K562 (cell line): Measurements from ENCODE around the gene FBN1. TPM values are rescaled to one million over a fixed set of nuclear protein-coding genes. Genes with fewer than 3 reads are reported as not detected.

Source experiments
- ATAC-seq: fragments of 200-7000 bp; cut with Tn5 transposase; 3 replicates; pipeline ENCODE4 v1.9.1; 2020; ENCODE audit warnings: moderate library complexity
- BruUV-seq: library from RNA; stranded (reverse); fragments of 400-500 nt; replicated peaks from 2 replicates; lab custom pipeline; 2021; lab: Mats Ljungman, UMichigan
- CTCF ChIA-PET: fragments of 300-600 bp; formaldehyde crosslinking; extraction: SDS; loops from one replicate; lab custom pipeline; 2021; ENCODE audit warnings: low intra/inter-chr PET ratio; lab: Yijun Ruan, JAX
- POLR2A ChIA-PET: fragments of 300-600, 350-650 bp; sonication (Branson Sonifier 250); formaldehyde crosslinking; extraction: SDS; loops from one replicate; lab custom pipeline; 2021; ENCODE audit warnings: antibody characterized with exemption, inconsistent platforms; lab: Yijun Ruan, JAX
- DNase-seq, 4 experiments: peaks; one replicate each; pipeline versions ENCODE4 v3.0.0 to v3.0.0-alpha.2; 2011 to 2018; ENCODE audit warnings: low spot score in 3 of 4, mixed read lengths in 3 of 4; ENCODE audit errors: extremely low read depth in 1 of 4
- FAIRE-seq: peaks from 2 replicates; lab custom pipeline; 2011; peaks lifted over from hg19 to GRCh38; lab: Jason Lieb, UNC
- H2AFZ ChIP-seq: 2 replicates; pipeline ENCODE4 v1.6.0; 2011; ENCODE audit warnings: low read depth, low read length, control low read depth, inconsistent platforms
- H3K27ac ChIP-seq: fragments of 200-600 bp; 3 replicates; pipeline ENCODE4 v1.8.0; 2011; ENCODE audit warnings: low read depth, mild to moderate bottlenecking, control low read depth, inconsistent platforms, low read length, moderate library complexity, mixed read lengths; ENCODE audit errors: extremely low read depth
- H3K27me3 ChIP-seq, 2 experiments: fragments of 300-600 bp in 1 of 2; 2 replicates in 1 of 2; 3 replicates in 1 of 2; pipeline versions ENCODE4 v1.6.0 to v1.8.0; 2011; ENCODE audit warnings: inconsistent platforms in 2 of 2, low read length in 2 of 2, mild to moderate bottlenecking in 1 of 2, mixed read lengths in 1 of 2, moderate library complexity in 1 of 2; ENCODE audit not compliant: control insufficient read depth in 2 of 2, insufficient read depth in 2 of 2
- H3K36me3 ChIP-seq: fragments of 300-600 bp; 3 replicates; pipeline ENCODE4 v1.8.0; 2011; ENCODE audit warnings: mild to moderate bottlenecking, low read length, inconsistent platforms; ENCODE audit not compliant: control insufficient read depth, insufficient read depth
- H3K4me1 ChIP-seq, 2 experiments: fragments of 200-600 bp in 1 of 2; replicated peaks in 1 of 2; 2 replicates in 1 of 2; 3 replicates in 1 of 2; pipeline versions ENCODE4 v1.5.1 to v1.8.0; 2011; ENCODE audit warnings: inconsistent platforms in 2 of 2, low read length in 2 of 2, mild to moderate bottlenecking in 1 of 2, mixed read lengths in 1 of 2, moderate library complexity in 1 of 2; ENCODE audit not compliant: control insufficient read depth in 2 of 2, insufficient read depth in 2 of 2
- H3K4me2 ChIP-seq: 2 replicates; pipeline ENCODE4 v1.6.1; 2011; ENCODE audit warnings: low read length, control low read depth, inconsistent platforms, mixed read lengths; ENCODE audit not compliant: insufficient read depth
- H3K4me3 ChIP-seq: fragments of 200-600 bp; sonication (generic), shearing (Covaris generic); 2 replicates; pipeline ENCODE4 v1.5.1; 2016; ENCODE audit warnings: control low read depth, inconsistent platforms
- H3K79me2 ChIP-seq: fragments of 200-600 bp; 3 replicates; pipeline ENCODE4 v1.8.0; 2011; ENCODE audit warnings: low read length, inconsistent platforms; ENCODE audit not compliant: control insufficient read depth, insufficient read depth
- H3K9ac ChIP-seq, 2 experiments: 2 replicates each; pipeline versions ENCODE4 v1.6.0 to v1.6.1; 2011; ENCODE audit warnings: low read depth in 2 of 2, low read length in 2 of 2, control low read depth in 1 of 2, inconsistent platforms in 1 of 2, mild to moderate bottlenecking in 1 of 2, mixed read lengths in 1 of 2; ENCODE audit not compliant: insufficient read depth in 1 of 2
- H3K9me1 ChIP-seq: one replicate; pipeline ENCODE4 v1.6.0; 2011; ENCODE audit warnings: inconsistent platforms, mild to moderate bottlenecking, low read length, moderate library complexity; ENCODE audit not compliant: control insufficient read depth, insufficient read depth
- H3K9me3 ChIP-seq: replicated peaks from 2 replicates; pipeline ENCODE4 v1.5.1; 2011; ENCODE audit warnings: low read depth, low read length, inconsistent platforms; ENCODE audit not compliant: control insufficient read depth, insufficient read depth
- H4K20me1 ChIP-seq: replicated peaks from 2 replicates; pipeline ENCODE4 v1.6.1; 2011; ENCODE audit warnings: low read length, inconsistent platforms, mixed read lengths; ENCODE audit not compliant: control insufficient read depth, insufficient read depth
- BCLAF1 ChIP-seq, 2 experiments: fragments of 450-650 bp in 1 of 2; IDR thresholded peaks; 2 replicates each; pipeline ENCODE4 v1.6.1; 2011 to 2017; ENCODE audit warnings: low read depth in 2 of 2, antibody characterized with exemption in 1 of 2, borderline replicate concordance in 1 of 2, low read length in 1 of 2, mild to moderate bottlenecking in 1 of 2, mixed read lengths in 1 of 2; ENCODE audit not compliant: control insufficient read depth in 1 of 2
- DDX20 ChIP-seq: fragments of 450-650 bp; IDR thresholded peaks from 2 replicates; pipeline ENCODE4 v1.6.1; 2016; ENCODE audit warnings: missing genetic modification characterization, low read depth, mild to moderate bottlenecking, missing compliant biosample characterization, moderate library complexity
- NEUROD1 ChIP-seq: fragments of 150-350 bp; IDR thresholded peaks from 2 replicates; pipeline ENCODE4 v1.6.1; 2014; ENCODE audit warnings: borderline replicate concordance, low read length, low read depth; ENCODE audit not compliant: partially characterized antibody
- WGBS: fragments of 100-300 bp; shearing (Covaris generic); methylation state at CpG from one replicate; pipeline ENCODE4 v1.1.6; 2016; ENCODE audit warnings: low coverage, mixed read lengths; ENCODE audit not compliant: insufficient coverage; ENCODE audit errors: missing lambda C conversion rate; 5-methylcytosine and 5-hydroxymethylcytosine counted together
- in situ Hi-C: fragments of 300-500 bp; cut with MboI; formaldehyde crosslinking; loops from 4 replicates; pipeline ENCODE4 v1.15.0; 2018; ENCODE audit warnings: inconsistent platforms, mixed read lengths
- intact Hi-C: fragments of 100-400 bp; cut with micrococcal nuclease; formaldehyde crosslinking; loops from 2 replicates; pipeline ENCODE4 v1.14.2; 2022
- polyA plus RNA-seq, 8 experiments: library from polyadenylated mRNA; depleted of rRNA in 4 of 8; stranded (reverse) in 5 of 8; unstranded in 3 of 8; fragments of >200 nt; fragmentation: Nextera tagmentation in 2 of 8; fragmentation: Illumina TruSeq in 1 of 8; extraction: Ambion mirVana in 2 of 8; extraction: Trizol in 1 of 8; gene quantifications; 2 replicates each; pipeline versions ENCODE4 v1.2.1 to v1.2.3, GENCODE V29; 2011 to 2014; ENCODE audit warnings: inconsistent platforms in 1 of 8, missing spikeins in 1 of 8
- total RNA-seq, 7 experiments: library from RNA; depleted of rRNA in 6 of 7; stranded (reverse); fragments of >200 nt in 6 of 7; fragmentation: Illumina TruSeq in 2 of 7; extraction: Trizol in 2 of 7; gene quantifications; 2 replicates each; pipeline versions ENCODE4 v1.2.1 to v1.2.3, GENCODE V29; 2011 to 2021; ENCODE audit warnings: low replicate concordance in 1 of 7

The FBN1 gene
- total and polyA plus RNA-seq, 9 of the 15 experiments (the other 6 are each of a cell fraction or from before 2014, with no cell fraction given), result 0.15 to 1.2 (median 0.60) TPM

- no peaks in the 10 kb centered on the region for H3K9me1 ChIP-seq
- H3K9ac ChIP-seq, result no peak overlapping the region
- BruUV-seq, result no TSS peak
- no peaks in the 10 kb centered on the region for H3K27me3 ChIP-seq
- no peaks in the 10 kb centered on the region for H3K9me3 ChIP-seq
- no peak overlapping the region for H3K27ac ChIP-seq
- DNase-seq (no peak), ATAC-seq (no peak), FAIRE-seq (no peak)
- H3K4me3 ChIP-seq, result no peak overlapping the region
- no peaks in the 10 kb centered on the region for H3K36me3 ChIP-seq
- H3K4me2 ChIP-seq, result no peak overlapping the region
- 29% methylated on average over 5 of the region's 5 CpGs for WGBS
- intact Hi-C loops, result no loop called here
- ChIA-PET POLR2A (no interaction called here), CTCF (no interaction called here)
- H3K4me1 ChIP-seq, result no peaks in the 10 kb centered on the region
- in situ Hi-C loops, result no loop called here
- no peak overlapping the region for H2AFZ ChIP-seq
- no peaks in the 10 kb centered on the region for H4K20me1 ChIP-seq
- H3K79me2 ChIP-seq, result no peaks in the 10 kb centered on the region
- TF ChIP-seq NEUROD1, result no peak
- no peak for TF ChIP-seq BCLAF1 (IDR thresholded peaks at IDR 0.05; ENCODE audit: borderline replicate concordance in 1 of 2, control insufficient read depth in 1 of 2, low read depth in 2 of 2, low read length in 1 of 2)
- no peak for TF ChIP-seq DDX20
Measured at GRCh38 chr15:48471073-48471472, 174.4 kb downstream of the FBN1 start.
